ENCODE data around the gene FAM13C.

Gene FAM13C

DNA sequence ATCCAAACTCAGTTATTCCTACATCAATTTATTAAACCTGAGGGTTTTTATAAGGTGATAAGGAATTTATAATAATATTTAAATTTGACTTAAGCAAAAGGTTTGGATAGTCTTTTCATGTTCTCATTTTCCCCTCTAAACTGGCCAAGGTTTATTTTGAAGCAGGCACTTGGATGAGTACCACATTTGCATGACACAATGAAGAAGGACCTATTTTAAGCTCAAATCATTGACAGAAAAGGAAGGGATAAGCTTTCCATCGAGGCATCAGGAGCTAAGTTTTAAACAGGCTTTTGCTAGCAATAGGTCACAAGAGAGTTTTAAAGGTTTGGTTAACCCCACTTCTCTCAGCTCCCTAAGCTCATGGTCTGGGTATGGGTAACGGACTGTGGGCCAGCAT is 28.7 kb upstream of the FAM13C start:
- H3K4me3 ChIP-seq (ENCODE audit: low read depth, low read length) = no peak overlapping the region
- no peak for DNase-seq (ENCODE audit: low read depth)
- TF ChIP-seq CTCF (IDR thresholded peaks at IDR 0.05; ENCODE audit: insufficient read depth, low read depth, low read length, missing control alignments) = no peak

DNA sequence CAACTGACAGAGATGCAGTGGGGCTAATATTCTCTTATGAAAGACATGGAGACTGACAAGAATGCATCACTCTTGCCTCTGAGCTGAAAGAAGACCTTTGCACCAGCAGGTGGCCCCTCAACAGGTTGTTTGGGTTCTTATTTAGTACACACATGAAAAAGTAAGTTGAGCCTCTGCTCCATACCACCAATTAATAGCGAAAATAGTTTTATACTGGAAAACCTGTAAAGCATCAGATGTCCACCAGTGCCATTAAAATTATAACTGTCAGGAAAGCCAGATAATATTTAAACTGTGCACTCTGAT is 26.3 kb upstream of the FAM13C start:
- DNase-seq (ENCODE audit: low read depth) = peak; percentile 12
- TF ChIP-seq CTCF (IDR thresholded peaks at IDR 0.05; ENCODE audit: insufficient read depth, low read depth, low read length, missing control alignments) = no peak
- no peak overlapping the region for H3K4me3 ChIP-seq (ENCODE audit: low read depth, low read length)

DNA sequence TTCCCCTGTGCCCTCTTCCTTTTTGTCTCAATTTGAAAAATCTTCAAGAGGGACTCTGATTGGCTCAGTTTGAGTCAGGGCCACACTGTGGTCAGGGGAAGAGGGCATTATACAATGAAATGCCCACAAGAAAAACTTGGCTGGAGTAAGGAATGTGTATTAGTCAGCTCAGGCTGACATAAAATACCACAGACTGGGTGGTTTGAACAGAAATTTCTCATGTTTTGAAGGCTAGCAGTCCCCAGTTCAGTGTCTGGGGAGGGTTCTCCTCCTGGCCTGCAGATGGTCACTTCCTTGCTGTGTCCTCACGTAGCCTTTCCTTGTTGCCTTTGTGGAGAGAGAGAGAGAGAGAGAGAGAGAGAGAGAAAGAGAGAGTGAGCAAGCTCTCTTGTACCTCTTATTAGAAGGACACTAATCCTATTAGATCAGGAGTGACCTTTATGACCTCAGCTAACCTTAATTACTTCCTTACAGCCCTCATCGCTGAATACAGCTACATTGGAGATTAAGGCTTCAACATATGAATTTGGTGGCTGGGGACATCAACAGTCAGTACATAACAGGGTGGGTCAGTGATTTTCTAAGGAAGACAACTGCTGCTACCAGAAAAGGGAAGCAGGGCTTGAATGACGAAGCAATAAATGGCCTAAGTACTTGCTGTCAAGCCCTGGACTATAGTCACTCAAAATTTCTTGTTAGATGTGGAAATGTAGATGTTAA is 25.8 kb upstream of the FAM13C start:
- no peak overlapping the region for H3K4me3 ChIP-seq (ENCODE audit: low read depth, low read length)
- TF ChIP-seq CTCF (IDR thresholded peaks at IDR 0.05; ENCODE audit: insufficient read depth, low read depth, low read length, missing control alignments) = no peak
- DNase-seq (ENCODE audit: low read depth) = no peak

- H3K4me3 ChIP-seq (ENCODE audit: low read depth, low read length) = no peak overlapping the region
- no peak for DNase-seq (ENCODE audit: low read depth)
- TF ChIP-seq CTCF (IDR thresholded peaks at IDR 0.05; ENCODE audit: insufficient read depth, low read depth, low read length, missing control alignments) = no peak
Measured at GRCh38 chr10:59384761-59385160, 22.4 kb upstream of the FAM13C start.

DNA sequence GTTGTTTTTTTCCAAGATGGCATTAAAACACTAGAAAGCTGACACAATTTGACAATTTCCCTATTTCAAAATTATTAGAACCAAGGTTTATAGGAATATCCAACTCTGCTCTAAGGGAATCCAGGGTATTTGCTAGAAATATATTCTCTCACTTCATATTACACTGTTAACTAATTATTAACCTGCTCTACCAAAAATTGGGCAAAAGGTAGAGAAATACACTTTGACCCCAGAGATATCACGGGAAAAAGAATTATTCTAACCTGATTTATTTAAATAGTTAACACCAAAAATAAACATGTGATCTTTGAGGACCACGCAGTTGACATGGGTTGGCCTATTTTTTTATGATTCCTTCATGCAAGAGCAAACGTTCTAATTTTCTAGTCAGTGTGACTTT is 21.6 kb upstream of the FAM13C start:
- no peak for DNase-seq (ENCODE audit: low read depth)
- TF ChIP-seq CTCF (IDR thresholded peaks at IDR 0.05; ENCODE audit: insufficient read depth, low read depth, low read length, missing control alignments) = no peak
- H3K4me3 ChIP-seq (ENCODE audit: low read depth, low read length) = no peak overlapping the region

DNA sequence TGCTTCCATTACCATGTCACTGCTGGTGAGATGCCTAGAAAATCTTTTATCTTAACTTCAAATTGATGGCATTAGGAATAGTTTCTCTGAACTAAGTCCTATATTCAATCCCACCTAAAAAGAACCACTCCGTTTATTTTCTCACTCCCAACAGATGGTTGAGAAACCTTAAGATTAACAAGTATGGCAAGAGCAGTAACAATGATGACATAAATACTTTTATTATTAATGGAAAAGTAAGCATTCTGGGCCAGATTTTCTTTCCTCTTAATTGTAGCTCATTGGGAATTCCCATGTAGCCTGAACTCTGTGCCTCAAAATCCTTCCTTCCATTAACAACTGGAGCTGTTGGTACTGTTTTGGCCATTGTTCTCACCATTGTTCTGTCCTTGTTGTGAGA is 21.1 kb upstream of the FAM13C start:
- DNase-seq (ENCODE audit: low read depth) = no peak
- TF ChIP-seq CTCF (IDR thresholded peaks at IDR 0.05; ENCODE audit: insufficient read depth, low read depth, low read length, missing control alignments) = no peak
- H3K4me3 ChIP-seq (ENCODE audit: low read depth, low read length) = no peak overlapping the region

GRCh38 chr10:59382831-59383295 is 20.5 kb upstream of the FAM13C start:
- DNase-seq (ENCODE audit: low read depth) = no peak
- H3K4me3 ChIP-seq (ENCODE audit: low read depth, low read length) = no peak overlapping the region
- TF ChIP-seq CTCF (IDR thresholded peaks at IDR 0.05; ENCODE audit: insufficient read depth, low read depth, low read length, missing control alignments) = no peak

Data from GM12865 (cell line).